Dedifferentiated amniotic fluid mesenchymal stem cell (primary cell): ENCODE data around the gene DCAKD.

Experiments used
- DNase-seq: peaks from one replicate; pipeline ENCODE4 v3.0.0-alpha.2; 2016; ENCODE audit errors: extremely low spot score

The DCAKD gene

DNA sequence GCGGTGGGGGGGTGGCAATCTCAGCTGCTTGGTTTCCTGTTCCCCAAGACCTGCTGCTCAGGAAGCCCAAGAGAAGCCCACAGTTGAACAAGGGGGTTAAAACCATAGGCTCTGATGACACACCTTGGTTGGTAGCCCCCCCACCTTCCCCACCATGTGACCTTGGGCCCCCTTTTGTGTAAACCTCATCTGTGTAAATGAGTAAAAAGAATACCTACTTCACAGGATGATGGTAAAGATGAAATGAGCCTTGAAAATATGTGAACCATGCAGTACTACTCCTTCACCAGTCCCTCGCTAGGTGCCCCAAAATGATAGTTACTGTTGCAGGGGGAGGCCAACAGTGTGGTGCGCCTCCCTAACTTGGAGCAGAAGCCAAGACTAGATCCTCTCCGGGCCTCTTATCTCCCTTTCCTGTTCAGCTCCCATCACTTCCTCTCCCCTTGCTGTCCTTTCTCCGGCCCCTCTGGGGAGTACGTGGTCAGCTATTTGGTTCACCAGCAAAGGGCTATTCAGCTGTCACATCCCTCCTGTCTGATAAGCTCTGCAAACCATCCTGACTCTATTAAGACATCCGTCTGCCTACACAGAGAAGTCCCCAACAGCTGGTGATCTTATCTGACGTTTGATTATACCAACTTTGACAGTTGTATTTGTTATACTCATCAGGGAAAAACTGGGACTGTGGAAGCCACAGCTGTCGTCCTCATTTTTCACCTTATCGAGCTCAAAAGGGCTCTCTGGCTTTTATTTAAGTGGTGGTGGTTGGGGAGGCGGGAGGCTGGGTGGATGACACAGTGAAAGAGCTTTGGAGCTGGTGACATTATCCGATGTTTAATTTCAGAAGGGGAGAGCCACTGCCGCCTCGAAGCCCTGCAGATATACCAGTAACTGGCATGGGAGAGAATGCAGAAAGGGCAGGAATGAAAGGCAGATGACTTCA, 19.9 kb downstream of the DCAKD start:
- DNase-seq, result no peak

DNA sequence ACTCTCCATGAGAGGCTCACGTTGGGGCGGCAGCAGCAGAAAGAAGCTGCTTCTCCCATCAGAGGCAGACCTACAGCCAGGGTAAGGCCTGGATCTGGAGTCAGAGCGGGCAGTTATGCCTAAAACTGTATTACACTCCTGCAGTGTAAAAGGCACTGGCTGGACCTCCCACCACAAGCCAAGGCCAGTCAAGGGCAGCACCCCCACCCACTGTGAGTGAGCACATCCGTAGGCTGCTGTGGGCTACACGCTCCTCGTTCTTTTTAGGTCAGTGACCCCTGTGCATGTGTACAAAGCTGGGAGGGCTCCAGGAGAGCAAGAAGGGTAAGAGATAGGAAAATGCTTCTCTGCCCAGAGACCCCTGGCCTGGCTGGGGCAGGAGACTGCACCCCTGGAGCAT, 20.7 kb downstream of the DCAKD start:
- DNase-seq, result no peak

DNA sequence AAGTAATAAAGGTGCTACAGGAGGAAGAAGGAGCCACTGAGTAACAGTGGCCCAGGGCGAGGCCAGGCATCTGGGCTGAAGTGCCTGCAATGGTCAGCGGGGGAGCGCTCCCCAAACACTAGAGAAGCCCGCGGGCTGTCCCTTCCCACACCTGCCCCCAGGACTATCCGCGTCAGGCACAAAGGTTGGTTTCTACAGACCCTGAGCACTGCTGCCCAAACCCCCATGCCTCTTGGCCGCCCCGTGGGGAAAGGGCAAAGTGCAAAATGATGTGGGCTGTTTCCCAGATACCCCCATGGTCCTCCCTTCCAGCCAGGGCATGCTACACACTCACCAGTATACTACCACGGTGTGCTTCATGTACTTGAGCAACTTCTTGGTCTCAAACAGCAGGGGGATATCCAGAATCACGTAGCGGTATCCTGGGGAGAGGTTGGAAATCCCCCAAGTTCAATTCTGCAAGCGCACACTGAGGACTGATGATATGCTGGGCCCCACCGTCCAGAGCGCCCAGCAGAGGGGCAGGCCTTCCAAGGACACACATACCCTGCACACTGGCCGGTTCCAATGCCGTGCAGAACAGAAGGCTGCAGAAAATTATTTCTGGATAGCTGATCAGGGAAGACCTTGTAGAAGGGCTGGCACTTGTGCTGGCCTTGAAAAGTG, 21.5 kb downstream of the DCAKD start:
- no peak for DNase-seq

DNA sequence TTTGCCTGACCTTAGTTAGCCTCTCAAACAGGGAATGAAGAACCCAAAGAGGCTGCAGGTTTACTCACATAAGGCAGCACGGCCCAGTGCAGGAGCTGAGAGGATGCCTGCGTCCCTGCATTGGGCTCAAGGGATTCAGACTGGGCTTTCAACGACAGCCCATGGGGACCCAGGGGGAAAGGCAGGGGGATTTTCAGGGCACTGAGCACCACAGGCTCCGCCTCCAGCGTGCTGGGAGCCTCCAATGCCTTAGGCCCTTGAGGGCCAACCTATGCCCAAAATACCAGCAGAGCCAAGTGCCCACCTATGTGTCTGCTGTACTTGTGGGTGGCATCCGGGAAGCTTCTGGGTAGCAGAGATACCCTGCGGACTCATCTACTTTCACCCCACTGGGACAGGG, 22.3 kb downstream of the DCAKD start:
- DNase-seq, result no peak

GRCh38 chr17:45022655-45023339, 28.6 kb downstream of the DCAKD start:
- no peak for DNase-seq

DNA sequence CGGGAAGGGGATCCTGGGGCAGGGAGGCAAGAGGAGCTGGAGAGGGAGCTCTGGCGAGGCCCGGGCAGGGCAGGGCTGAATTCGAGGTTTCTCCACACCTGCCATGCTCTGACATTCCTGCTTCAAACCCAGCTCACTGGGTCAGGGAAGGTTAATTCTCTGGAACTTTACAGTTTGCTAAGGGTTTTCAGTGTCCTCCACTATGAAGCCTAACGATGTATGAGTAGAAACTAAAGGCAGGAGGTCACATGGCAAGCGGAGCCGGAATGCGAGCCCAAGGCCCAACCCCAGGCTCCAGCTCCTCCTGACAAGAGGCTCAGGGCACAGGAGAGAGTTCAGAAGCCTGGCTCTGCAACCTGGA, 29.2 kb downstream of the DCAKD start:
- no peak for DNase-seq

DNA sequence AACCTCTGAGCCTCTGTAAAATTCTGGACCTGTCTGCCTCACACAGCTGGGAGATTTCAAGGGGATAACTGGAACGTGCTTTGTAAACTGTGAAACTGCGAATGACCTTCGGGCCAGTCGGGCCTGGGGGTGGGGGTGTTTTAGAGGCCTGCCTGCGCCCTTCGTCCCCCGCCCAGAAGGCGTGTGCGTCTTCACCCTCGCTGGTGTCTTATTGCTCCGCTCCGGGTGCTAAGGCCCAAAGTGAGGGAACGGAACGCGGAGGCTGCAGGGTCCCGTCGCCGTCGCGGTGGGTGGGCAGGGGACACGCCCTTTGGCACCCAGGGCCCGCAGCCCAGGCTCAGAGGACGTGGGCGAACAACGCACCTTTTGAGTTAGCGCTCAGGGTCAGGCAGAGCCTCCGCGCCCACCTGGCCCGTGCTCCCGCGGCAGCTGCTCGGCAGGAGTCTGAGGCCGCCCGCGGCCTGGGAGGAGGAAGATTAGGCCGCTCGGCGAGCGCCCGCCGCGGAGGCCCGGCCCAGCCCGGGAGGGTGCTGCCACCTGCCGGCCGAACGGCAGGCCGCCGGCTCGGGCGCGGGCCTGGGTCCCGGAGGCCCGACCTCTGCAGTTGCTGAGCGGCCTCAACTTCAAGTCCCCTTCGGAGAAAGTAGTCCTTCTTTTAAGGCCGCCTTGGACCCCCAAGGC, 29.7 kb downstream of the DCAKD start:
- peak; percentile 29 for DNase-seq

DNA sequence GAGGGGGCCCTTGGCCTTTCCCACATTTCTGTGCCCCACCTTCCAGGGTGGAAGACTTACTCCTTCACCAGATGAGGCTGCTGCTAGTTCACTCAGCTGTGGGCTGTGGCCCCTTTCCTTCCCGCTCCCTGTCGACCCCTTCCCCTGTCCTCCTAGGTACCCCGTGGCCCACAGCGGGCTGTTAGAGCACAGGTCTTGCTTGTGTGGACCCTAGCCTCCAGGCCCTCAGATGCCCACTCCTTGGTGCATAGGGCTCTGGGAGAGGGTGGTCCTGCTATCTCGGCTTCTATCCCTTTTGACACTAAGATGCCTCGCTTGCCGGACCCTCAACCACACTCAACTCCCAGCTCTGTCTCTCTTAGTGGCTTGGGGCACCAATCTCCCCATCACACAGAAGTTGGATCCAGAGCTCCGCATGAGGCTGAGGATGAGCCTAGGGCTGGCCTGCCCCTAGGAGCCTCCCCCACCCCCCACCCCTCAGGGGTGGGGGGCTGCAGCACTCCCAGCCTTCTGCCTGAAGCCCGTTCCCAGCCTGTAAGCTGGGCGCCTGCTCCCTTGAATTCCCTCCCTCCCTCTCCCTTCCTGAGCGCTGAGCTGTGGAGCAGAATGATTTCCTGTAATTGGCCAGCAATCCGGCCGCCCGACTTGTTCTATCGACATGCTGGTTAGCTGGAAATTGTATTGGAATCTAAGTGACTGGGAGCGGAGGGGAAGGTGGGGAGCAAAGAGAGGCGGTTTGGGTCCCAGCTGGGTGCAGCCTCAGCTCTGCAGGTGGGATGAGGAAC, 30.9 kb downstream of the DCAKD start:
- DNase-seq, result no peak

DNA sequence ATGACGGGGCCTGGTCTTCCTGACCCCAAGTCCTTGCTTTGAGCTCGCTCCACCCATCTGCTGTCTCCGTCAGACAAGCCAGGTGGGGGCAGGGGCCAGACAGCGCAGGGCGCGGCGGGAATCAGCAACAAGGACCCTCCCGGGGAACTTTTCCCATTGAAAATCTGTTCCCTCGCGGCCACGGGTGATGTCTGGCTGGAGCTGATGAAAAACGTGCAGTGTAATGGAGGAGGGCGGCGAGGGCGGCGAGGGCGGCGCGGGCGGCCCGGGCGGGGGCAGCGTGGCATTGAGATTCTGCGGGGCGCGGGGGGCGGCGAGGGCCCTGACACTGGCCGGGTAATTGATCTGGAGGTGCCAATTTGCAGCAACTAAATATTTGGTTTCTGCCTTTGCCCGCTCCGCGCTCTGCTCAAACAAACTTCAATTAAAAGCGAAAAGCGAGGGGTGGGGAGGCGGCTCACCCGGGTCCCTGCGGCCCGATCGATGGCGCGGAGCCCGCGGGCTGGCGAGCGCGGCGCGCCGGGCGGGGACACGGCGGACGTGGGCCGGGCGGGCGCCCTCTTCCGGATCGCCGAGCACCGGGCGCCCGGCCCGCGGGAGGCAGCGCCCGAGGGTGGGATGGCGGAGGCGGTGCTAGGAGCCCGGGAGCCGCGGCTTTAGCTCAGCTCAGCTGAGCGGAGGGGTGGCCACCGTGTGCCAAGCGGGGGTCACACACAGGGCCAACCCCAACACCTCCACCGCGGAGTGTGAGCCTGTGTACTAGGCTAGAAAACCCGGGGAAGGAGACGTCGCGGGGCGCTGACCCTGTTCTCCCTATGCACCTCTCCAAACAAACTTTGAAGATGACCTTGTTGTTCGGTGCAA, 32.4 kb downstream of the DCAKD start:
- DNase-seq, result no peak

DNA sequence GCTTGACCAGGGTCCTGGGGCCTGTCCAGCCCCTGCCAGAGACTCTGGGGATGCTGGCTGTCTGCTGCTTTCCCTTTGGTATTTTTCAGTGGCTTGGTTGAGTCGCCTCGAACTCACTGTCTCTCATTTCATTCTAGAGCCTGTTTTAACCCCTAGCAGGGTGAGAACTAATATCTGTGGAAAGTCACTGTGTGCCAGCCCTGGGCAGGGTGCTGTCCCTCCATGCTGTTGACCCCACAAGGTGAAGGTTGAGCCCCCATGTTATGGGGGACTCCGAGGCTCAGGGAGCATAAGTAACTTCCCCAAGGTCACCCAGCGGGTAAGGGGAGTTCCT, 33.0 kb downstream of the DCAKD start:
- DNase-seq, result no peak

GRCh38 chr17:45016823-45017222, 34.6 kb downstream of the DCAKD start:
- no peak for DNase-seq

DNA sequence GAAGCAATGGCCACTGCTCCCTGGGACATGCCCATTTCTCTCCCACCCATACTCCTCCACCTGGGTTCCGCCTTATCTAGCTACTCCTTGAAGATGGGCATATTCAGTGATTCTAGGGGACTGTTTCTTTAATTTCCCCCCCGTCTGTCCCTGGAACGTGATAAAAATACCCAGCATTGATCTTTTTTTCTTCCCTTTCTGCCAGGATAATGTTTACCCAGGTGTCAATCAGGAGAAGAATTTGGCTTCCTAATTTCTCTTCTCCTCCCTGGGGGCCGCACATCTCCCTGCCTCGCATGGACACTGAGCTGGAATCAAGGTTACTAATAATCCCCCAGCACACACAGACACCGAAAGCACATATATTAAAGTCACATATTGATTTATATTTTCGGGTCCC, 35.2 kb downstream of the DCAKD start:
- no peak for DNase-seq

DNA sequence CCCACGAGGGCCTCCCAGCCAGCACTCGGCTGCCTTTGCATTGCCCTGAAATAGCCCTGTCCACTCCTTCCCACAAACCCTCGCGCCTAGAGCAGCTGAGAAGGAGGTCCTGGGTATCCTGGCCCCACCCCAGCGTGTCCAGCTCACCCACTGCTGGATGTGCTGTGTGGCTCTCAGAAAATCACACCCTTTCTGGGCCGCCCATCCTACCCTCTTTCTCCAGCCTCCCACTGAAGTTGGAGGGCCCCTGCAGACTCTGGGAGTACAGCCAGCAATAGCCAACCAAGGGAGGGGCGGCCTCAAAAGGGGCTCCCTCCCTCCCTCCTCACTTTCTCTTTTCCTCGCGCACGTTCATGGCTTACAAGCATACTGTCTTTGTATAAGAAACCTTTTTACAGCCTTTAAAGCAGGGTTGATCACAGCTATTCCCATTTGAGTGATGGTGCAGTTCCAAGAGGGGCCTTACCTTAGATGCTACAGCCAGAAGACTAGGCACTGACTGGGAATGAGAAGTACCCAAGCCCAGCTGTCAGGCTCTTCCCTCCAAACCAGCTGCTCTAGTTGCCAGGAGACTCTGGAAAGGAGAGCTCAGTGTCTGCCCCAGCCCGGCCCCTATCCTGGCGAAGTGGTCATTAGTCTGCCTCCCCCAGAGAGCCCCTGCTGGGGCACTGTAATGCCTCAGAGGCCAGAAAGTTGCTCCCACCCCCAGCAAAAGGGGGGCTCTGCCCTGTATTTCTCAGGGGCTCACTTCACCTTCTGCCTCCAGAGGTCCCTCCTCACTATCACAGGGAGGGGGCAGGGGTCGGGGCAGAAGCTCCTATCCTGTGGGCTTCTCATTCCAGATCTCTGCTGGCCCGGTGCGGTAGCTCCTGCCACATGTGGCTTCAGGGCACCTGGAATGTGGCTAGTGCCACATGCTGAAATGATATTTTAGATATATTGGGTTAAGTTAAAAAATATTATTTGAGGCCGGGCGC, 38.1 kb downstream of the DCAKD start:
- DNase-seq, result no peak

DNA sequence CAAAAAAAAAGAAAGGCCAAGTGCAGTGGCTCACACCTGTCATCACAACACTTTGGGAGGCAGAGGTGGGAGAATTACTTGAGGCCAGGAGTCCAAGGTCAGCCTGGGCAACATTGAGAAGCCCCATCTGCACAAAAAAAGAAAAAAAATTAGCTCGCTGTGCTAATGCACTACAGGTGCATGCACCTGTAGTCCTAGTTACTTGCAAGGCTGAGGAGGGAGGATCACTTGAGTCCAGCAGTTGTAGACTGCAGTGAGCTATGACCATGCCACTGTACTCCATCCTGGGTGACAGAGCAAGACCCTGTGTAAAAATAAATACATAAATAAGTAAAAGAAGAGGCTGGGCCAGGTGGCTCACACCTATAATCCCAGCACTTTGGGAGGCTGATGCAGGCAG, 39.7 kb downstream of the DCAKD start:
- DNase-seq, result no peak

DNA sequence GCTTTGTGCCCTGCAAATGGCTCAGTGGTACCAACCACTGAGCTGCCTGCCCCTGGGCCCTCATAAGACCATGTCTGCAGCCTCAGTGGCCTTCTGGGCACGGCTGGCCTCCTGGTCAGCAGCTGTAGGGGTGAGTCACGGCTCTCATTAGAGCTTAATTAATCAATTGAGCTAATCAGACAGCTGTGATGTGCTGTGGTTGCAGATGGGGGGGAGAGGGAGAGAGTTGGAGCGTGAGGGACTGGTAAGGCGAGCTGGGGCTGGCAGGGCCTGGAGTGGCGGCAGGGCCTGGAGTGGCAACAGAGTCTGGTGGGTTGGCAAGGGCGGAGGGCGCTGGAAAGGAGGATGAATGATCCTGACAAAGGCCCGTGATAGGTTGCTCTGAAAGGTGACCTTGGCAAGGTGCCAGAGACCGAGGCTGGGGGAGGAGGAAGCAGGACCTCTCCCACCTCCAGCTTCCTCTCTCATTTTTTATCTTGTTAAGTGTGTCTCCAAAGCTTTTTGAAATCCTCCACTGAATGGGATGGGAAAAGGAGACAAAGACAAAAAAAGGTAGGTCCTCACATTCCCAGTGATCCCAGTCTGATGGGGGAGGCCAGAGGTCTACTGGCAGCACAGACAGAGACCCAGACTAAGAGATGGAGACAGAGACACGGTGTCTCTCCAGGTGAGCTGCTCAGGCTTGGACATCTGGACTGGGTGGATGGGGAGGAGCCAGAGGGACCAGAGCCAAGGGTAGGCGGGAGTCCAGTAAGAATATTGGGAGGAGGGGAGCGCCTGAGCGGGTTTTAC, 41.6 kb downstream of the DCAKD start:
- DNase-seq, result no peak

GRCh38 chr17:45008216-45008615, 43.2 kb downstream of the DCAKD start:
- no peak for DNase-seq

- DNase-seq, result no peak
Observed at GRCh38 chr17:45006927-45007461, 44.4 kb downstream of the DCAKD start.

GRCh38 chr17:45005700-45006099, 45.7 kb downstream of the DCAKD start:
- DNase-seq, result no peak
